GM12874 (cell line): ENCODE data around the gene DSE.

ENCODE experiments used
- TF ChIP-seq, protein P1 (sequence below): IDR thresholded peaks from 2 replicates; pipeline ENCODE4 v1.5.1; 2011; ENCODE audit warnings: low read depth, mild to moderate bottlenecking, control low read depth, low read length, moderate library complexity; ENCODE audit not compliant: insufficient read depth

Gene DSE

DNA sequence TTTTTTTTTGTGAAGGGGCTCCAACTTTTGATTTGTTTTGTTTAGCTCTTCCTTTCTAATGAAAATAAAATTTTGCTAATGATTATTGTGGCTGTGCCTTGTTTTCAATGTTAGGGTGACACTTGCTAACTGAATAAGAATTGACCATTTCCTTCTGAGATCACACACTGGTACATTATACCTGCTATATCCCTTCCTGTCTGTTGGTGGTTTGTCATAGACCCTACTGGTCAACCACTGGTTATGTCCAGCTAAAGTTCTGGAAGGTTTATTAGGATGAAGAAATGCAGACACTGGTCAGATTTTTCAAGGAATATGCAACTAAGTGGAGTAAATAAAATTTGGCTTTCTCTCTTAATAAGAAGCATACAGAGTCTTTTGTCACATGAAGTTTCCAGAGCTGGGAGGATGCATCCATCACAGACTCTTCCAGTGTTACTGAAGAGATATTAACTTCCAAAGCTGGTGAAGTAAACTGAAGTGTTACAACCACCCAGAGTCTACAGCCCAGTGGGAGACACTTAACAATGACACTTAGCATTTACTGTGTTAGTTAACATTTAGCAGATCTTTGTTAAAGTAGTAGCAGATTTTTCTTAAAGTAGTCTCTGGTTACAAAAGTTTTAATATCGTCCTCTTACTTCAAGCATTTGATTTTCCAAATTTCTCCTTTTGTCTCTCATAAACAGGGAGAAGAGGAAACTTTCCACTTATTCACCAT is 121.0 kb downstream of the DSE start:
- TF ChIP-seq, protein P1, sequence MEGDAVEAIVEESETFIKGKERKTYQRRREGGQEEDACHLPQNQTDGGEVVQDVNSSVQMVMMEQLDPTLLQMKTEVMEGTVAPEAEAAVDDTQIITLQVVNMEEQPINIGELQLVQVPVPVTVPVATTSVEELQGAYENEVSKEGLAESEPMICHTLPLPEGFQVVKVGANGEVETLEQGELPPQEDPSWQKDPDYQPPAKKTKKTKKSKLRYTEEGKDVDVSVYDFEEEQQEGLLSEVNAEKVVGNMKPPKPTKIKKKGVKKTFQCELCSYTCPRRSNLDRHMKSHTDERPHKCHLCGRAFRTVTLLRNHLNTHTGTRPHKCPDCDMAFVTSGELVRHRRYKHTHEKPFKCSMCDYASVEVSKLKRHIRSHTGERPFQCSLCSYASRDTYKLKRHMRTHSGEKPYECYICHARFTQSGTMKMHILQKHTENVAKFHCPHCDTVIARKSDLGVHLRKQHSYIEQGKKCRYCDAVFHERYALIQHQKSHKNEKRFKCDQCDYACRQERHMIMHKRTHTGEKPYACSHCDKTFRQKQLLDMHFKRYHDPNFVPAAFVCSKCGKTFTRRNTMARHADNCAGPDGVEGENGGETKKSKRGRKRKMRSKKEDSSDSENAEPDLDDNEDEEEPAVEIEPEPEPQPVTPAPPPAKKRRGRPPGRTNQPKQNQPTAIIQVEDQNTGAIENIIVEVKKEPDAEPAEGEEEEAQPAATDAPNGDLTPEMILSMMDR, result no peak

DNA sequence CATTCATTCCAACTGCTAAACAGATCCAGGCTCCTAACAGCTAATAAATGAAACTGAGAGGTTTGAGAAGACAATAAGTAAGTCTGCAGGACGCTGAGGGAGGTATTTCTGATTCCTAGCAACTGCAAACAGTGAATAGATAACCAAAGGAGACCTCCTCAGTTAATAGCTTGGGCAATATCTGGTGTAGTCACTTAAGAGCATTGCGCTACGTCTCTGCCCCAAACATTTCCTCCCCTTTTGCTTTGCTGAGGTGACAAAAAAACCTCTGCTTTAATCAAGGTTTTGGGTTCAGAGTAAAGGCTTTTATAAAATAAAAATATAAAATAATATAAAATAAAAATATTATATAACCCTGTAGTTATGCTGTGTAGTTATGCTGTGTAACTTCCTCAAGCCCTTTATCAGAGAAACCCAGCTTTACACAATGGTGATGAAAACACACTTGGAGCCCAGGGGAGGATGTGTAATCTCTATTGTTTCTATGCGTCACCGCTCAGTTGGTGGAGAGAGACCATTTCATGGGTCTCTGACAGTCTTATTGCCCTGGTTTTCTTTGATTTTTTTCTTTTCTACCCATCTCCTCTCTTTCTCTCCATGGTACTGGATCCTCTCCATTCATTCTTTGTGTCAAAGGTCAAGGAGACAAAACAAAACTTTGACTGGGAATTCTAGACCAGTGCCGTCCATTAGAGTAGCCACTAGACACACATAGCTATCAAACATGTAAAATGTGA is 121.8 kb downstream of the DSE start:
- TF ChIP-seq, protein P1, result no peak
